Mononuclear cell (primary cell): ENCODE measurements around the gene PSMA8. TPM values are rescaled to one million over a fixed set of nuclear protein-coding genes. Genes with fewer than 3 reads are reported as not detected.
"Not testable (repeated sequence)": the region's sequence is repeated elsewhere in the genome, so short reads cannot be mapped to it uniquely, and the experiment has no call there.

Experiments
- H3K27me3 ChIP-seq: 2 replicates; pipeline ENCODE4 v1.6.0; 2011; ENCODE audit warnings: low read length, control low read depth; ENCODE audit not compliant: insufficient read depth
- H3K4me1 ChIP-seq: 2 replicates; pipeline ENCODE4 v1.5.1; 2011; ENCODE audit warnings: mild to moderate bottlenecking, low read length, control low read depth; ENCODE audit not compliant: insufficient read depth
- H3K4me3 ChIP-seq: 2 replicates; pipeline ENCODE4 v1.5.1; 2011; ENCODE audit warnings: mild to moderate bottlenecking, low read length, moderate library complexity
- H3K9me3 ChIP-seq: 2 replicates; pipeline ENCODE4 v1.5.1; 2011; ENCODE audit warnings: low read depth, mild to moderate bottlenecking, control low read depth, low read length
- total RNA-seq: library from RNA; depleted of rRNA; stranded (reverse); fragments of >200 nt; gene quantifications from one replicate; pipeline ENCODE4 v1.2.3, GENCODE V29; 2012

PSMA8 gene
- total RNA-seq, 1 donor, result 0.42 TPM

GRCh38 chr18:26128192-26128591, 5.5 kb upstream of the PSMA8 start:
- H3K4me1 ChIP-seq, H3K4me3 ChIP-seq, H3K9me3 ChIP-seq, H3K27me3 ChIP-seq: not testable (repeated sequence)

GRCh38 chr18:26134107-26134506, 438 bp downstream of the PSMA8 start:
- Histone ChIP-seq H3K4me3 (peak overlapping the region; percentile 17), H3K4me1 (no peaks in the 10 kb centered on the region), H3K27me3 (no peaks in the 10 kb centered on the region), H3K9me3 (no peaks in the 10 kb centered on the region)

- Histone ChIP-seq H3K4me1 (no peaks in the 10 kb centered on the region), H3K9me3 (no peaks in the 10 kb centered on the region), H3K4me3 (no peak overlapping the region), H3K27me3 (no peaks in the 10 kb centered on the region)
Observed at GRCh38 chr18:26135548-26135947, 1.9 kb downstream of the PSMA8 start.

- no peaks in the 10 kb centered on the region for H3K27me3 ChIP-seq
- H3K4me3 ChIP-seq, result no peak overlapping the region
- no peaks in the 10 kb centered on the region for H3K9me3 ChIP-seq
- no peaks in the 10 kb centered on the region for H3K4me1 ChIP-seq
Observed at GRCh38 chr18:26157326-26157725, 23.7 kb downstream of the PSMA8 start.

- Histone ChIP-seq H3K4me1 (no peaks in the 10 kb centered on the region), H3K4me3 (no peak overlapping the region), H3K27me3 (no peaks in the 10 kb centered on the region), H3K9me3 (no peaks in the 10 kb centered on the region)
Observed at GRCh38 chr18:26159353-26159752, 25.7 kb downstream of the PSMA8 start.

- no peak overlapping the region for H3K4me3 ChIP-seq
- no peaks in the 10 kb centered on the region for H3K4me1 ChIP-seq
- no peaks in the 10 kb centered on the region for H3K9me3 ChIP-seq
- no peaks in the 10 kb centered on the region for H3K27me3 ChIP-seq
Observed at GRCh38 chr18:26164571-26164970, 30.9 kb downstream of the PSMA8 start.

- H3K4me3 ChIP-seq, H3K4me1 ChIP-seq, H3K9me3 ChIP-seq, H3K27me3 ChIP-seq: not testable (repeated sequence)
Observed at GRCh38 chr18:26167592-26167991, 33.9 kb downstream of the PSMA8 start.

GRCh38 chr18:26175481-26175880, 41.8 kb downstream of the PSMA8 start:
- H3K4me3 ChIP-seq, result no peak overlapping the region
- peaks cover 6% of the 10 kb centered on the region for H3K4me1 ChIP-seq
- H3K27me3 ChIP-seq, result no peaks in the 10 kb centered on the region
- H3K9me3 ChIP-seq, result no peaks in the 10 kb centered on the region

GRCh38 chr18:26176134-26176533, 42.5 kb downstream of the PSMA8 start:
- H3K27me3 ChIP-seq, result no peaks in the 10 kb centered on the region
- H3K4me1 ChIP-seq, result peaks cover 6% of the 10 kb centered on the region
- H3K9me3 ChIP-seq, result no peaks in the 10 kb centered on the region
- no peak overlapping the region for H3K4me3 ChIP-seq

- H3K9me3 ChIP-seq, result no peaks in the 10 kb centered on the region
- no peaks in the 10 kb centered on the region for H3K27me3 ChIP-seq
- no peaks in the 10 kb centered on the region for H3K4me1 ChIP-seq
- no peak overlapping the region for H3K4me3 ChIP-seq
Observed at GRCh38 chr18:26181343-26181826, 47.7 kb downstream of the PSMA8 start.

GRCh38 chr18:26183395-26184112, 49.9 kb downstream of the PSMA8 start:
- H3K4me1 ChIP-seq, result no peaks in the 10 kb centered on the region
- no peaks in the 10 kb centered on the region for H3K9me3 ChIP-seq
- no peaks in the 10 kb centered on the region for H3K27me3 ChIP-seq
- no peak overlapping the region for H3K4me3 ChIP-seq

GRCh38 chr18:26185267-26185666, 51.6 kb downstream of the PSMA8 start:
- peaks cover under 1% of the 10 kb centered on the region for H3K4me1 ChIP-seq
- H3K9me3 ChIP-seq, result no peaks in the 10 kb centered on the region
- no peak overlapping the region for H3K4me3 ChIP-seq
- H3K27me3 ChIP-seq, result no peaks in the 10 kb centered on the region

GRCh38 chr18:26190506-26190905, 56.8 kb downstream of the PSMA8 start:
- peak overlapping the region; percentile 16 for H3K4me3 ChIP-seq
- H3K27me3 ChIP-seq, result no peaks in the 10 kb centered on the region
- no peaks in the 10 kb centered on the region for H3K9me3 ChIP-seq
- peaks cover 8% of the 10 kb centered on the region for H3K4me1 ChIP-seq

- H3K27me3 ChIP-seq, result no peaks in the 10 kb centered on the region
- no peaks in the 10 kb centered on the region for H3K9me3 ChIP-seq
- H3K4me3 ChIP-seq, result no peak overlapping the region
- H3K4me1 ChIP-seq, result peaks cover 8% of the 10 kb centered on the region
Observed at GRCh38 chr18:26192233-26192632, 58.6 kb downstream of the PSMA8 start.

- Histone ChIP-seq H3K27me3 (no peaks in the 10 kb centered on the region), H3K9me3 (no peaks in the 10 kb centered on the region), H3K4me1 (peaks cover under 1% of the 10 kb centered on the region), H3K4me3 (no peak overlapping the region)
Observed at GRCh38 chr18:26196605-26197004, 62.9 kb downstream of the PSMA8 start.

GRCh38 chr18:26202001-26202400, 68.3 kb downstream of the PSMA8 start:
- H3K27me3 ChIP-seq, H3K4me1 ChIP-seq, H3K4me3 ChIP-seq, H3K9me3 ChIP-seq: not testable (repeated sequence)
